CD4-positive, alpha-beta T cell treated with Interleukin-17A for 4 hours (primary cell): Measurements from ENCODE around the gene SPIB.

Experiments
- DNase-seq: peaks from one replicate; pipeline ENCODE4 v3.0.0-alpha.2; 2020; ENCODE audit warnings: mixed read lengths

SPIB gene

GRCh38 chr19:50476224-50476906 is 57.6 kb downstream of the SPIB start, which contains the start of the genes EMC10 and GARIN5A:
Gene EMC10 (plus strand): TSS chr19:50476507. CDS start chr19:50476545, 38 bp downstream.
Gene GARIN5A (minus strand): TSS chr19:50476848. CDS start chr19:50476388, 460 bp downstream.
- DNase-seq, result peak; percentile 90

- DNase-seq, result no peak
These were observed 58.1 kb downstream of the SPIB start for GRCh38 chr19:50476907-50477238.

- no peak for DNase-seq
These were observed 59.2 kb downstream of the SPIB start for GRCh38 chr19:50477751-50478515.

- no peak for DNase-seq
These were observed 60.4 kb downstream of the SPIB start for GRCh38 chr19:50478901-50479715.

GRCh38 chr19:50479761-50480251 is 61.1 kb downstream of the SPIB start:
- no peak for DNase-seq

GRCh38 chr19:50480281-50481111 is 61.8 kb downstream of the SPIB start:
- DNase-seq, result no peak
